GM19455 (cell line): Measurements from ENCODE around the gene ENPP5.
"Not testable (repeated sequence)": the region's sequence is repeated elsewhere in the genome, so short reads cannot be mapped to it uniquely, and the experiment has no call there.

Source experiments
- ATAC-seq: cut with Tn5 transposase; IDR thresholded peaks from one replicate; pipeline ENCODE4 v1.9.1; 2021; ENCODE audit not compliant: unreplicated experiment

Gene ENPP5

DNA sequence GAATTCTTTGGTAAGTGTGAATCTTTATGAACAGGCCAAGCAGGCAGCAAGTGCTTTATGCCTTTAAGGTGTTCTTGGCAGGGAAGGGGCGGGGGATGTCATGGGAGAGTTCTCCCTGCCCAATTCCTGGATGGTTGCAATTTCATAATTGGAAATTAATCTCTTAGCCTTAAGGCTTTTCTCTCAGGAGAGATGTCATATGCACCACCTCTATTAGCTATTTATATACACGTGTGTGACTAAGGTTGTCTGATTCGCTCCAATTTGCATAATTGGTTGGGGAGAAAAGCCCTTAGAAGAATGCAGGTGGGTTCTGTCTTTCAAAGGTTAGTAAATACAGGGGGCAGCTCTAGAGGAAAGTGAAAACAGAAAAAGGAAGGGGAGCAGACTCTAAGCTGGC is 5.2 kb upstream of the ENPP5 start:
- ATAC-seq, result peak; percentile 40

DNA sequence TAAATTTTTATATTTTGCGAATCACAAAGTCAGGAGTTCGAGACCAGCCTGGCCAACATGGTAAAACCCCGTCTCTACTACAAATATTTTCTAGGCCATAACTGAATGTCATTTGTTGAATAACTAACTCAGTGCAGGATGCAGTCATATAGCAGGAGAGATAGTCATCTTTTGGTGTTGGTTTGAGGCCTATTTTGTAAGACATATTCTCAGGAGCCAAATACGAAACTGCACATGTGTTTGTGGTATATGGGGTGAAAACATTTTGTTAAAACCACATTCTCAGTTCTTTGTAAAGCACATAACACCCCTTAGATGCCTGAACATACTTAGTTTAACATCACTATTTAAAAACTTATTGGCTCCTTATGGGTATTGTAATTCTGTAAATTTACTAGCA is 4.7 kb upstream of the ENPP5 start:
- peak; percentile 78 for ATAC-seq

DNA sequence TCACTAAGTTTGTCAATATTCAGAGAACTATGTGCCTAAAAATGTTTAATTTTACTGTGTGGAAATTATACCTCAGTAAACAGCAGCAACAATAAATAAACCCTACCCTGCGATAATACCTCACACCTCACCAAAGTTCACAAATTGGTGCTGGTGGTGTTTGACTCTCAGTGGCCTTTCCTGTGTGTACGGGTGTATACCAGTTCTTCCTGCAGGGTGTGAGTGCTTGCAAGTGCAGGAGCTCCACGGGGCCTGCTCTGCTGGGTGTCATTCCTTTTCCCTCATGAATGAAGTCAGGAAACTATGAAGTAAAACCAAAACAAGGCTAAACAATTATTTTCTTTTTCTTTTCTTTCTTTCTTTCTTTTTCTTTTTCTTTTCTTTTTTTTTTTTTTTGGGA is 4.1 kb upstream of the ENPP5 start:
- ATAC-seq, result no peak

DNA sequence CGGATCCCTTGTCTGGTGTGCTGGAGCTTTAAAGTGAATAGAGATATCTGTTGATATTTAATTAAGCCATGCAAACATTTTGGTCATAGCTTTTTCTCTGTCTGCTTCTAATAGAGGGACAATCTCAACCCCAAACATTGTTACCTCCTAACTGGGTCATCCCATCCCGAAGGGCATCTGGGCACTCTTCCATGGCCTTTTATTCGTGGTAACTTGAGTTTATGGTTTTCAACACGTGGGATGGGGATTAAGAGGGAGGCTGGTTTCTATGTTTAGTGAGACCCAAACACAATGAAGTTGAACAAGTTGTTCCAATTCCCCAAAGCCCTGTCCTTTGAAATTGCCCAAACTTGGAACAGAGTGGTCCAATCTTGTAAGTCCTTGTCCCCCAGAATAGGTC is 1.4 kb upstream of the ENPP5 start:
- ATAC-seq, result no peak

DNA sequence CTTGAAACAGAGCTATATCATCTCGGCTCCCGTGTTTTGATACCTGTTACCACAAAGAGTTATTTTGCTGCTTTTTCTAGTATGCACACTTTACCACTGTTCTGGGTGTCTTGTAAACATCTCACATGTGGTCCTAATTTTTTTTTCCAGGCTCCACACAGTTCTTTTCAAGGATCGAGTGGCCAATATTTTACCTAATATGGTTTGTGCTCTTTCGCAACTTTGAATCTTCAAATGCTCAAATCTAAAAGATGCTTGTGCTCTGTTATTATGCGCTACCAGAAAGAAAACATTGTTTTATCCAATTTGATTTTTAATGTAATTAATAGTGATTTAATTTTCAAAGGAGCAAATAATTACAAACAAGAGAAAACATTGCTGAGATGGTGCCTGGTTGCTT is 10.7 kb downstream of the ENPP5 start:
- no peak for ATAC-seq

DNA sequence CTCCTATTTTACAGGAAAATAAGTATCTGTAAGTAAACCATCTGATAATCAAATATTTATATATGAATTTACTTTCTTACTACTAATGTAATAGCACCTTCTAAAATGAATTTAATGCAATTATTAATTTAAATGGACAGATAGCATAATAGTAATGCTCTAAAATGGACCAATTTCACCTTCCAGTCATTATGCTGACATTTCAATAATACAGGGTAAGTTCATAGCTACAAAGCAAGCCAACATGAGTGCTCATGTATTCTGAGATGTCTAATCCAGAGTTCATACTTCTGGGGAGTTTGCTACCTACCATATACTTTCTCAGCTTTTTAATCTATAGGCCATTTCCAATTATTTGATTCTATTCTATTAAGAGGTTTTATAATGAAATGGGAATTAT is 11.6 kb downstream of the ENPP5 start:
- ATAC-seq, result no peak

DNA sequence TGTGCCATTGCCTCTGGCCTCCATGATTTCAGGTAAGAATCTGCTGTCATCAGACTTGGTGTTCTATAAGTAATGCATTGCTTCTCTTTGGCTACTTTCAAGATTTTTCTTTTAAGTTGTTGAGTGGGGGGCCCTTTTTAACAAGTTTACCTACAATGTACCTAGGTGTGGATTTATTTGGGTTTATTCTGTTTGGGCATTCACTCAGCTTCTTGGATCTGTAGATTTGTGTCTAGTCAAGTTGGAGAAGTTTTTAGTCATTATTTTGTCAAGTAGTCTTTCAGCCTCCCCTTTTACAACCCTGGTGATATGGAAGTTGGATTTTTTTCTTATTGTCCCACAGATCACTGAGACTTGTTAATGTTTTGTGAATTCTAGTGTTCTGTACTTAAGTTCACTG is 14.1 kb downstream of the ENPP5 start:
- ATAC-seq, result no peak

DNA sequence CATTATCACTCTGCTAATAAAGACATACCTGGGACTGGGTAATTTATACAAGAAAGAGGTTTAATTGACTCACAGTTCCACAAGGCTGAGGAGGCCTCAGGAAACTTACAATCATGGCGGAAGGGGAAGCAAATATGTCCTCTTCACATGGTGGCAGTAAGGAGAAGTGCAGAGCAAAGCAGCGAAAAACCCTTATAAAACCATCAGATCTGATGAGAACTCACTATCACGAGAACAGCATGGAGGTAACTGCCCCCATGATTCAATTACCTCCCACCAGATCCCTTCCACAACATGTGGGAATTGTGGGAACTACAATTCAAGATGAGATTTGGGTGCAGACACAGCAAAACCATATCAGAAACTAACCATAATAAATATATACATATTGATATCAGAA is 21.7 kb downstream of the ENPP5 start:
- not testable (repeated sequence) for ATAC-seq

DNA sequence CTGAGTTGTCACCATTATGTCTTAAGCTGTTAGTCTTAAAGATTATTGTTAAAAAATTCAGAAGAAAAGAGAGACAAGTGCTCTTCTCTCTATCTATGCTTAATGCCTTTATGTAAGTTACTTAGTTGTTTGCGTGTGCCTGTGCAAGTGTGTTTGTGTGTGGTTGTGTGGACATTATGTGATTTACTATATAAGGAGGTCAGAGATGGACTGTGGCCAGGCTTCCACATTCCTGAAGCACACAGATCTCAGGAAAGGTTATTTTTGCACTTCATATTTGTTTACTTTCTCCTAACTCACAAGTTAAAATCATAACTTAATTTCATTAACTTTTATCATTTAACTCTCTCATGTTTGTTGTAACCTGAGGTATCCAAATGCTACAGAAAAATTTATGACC is 26.5 kb downstream of the ENPP5 start:
- no peak for ATAC-seq

DNA sequence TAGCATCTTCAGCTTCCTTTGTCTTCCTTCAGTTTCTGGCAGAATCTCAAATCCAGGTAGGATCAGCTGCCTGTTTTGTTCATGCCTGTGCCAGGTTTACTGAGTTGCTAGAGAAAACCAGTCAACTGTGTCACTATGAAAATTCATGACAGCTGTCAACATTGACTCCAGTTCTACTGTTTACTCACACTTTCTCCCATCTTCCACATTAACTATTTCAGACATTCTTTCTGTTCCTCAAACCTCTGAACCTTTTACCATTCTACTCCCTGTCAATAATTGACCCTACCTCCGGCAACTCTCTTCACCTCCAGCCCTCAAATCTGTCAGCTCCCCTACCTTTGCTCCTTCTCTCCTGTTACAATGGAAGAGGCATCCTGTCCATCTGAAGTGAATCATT is 32.5 kb downstream of the ENPP5 start:
- peak; percentile 71 for ATAC-seq

DNA sequence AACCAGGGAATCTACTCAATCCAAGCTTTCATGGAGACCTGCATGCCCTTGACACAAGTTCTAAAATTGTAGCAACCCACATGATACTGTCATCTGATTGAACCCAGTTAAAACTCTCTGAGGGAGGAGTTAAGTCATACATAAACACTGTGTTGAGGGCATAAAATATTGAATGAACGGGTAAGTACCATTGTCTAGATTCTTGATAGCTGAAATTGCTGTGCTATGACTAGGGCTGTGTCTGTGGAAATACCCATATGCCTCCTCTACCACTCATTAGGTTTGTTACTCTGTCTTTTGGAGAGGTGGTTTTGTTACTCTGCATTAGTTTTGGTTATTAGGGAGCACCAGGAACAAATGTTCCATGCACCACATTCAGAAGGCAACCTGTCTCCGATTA is 33.4 kb downstream of the ENPP5 start:
- ATAC-seq, result no peak

DNA sequence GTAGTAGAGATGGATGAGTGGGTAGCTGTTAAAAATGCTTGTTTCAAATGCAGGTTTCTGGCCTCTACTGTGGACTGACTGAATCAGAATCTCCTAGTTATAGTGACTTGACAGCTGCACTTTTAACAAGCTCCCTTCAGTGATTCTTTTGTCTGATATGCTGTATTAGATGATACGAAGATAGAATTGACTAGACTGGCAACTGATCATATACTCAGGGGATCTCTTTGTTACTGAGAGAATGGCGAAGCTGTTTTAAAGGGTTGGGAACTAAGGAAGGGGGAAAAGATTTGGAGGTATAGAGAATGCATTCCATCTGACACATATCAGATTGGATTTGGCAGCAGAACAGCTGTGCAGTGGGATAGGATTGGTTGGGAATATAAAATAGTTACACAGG is 33.9 kb downstream of the ENPP5 start:
- no peak for ATAC-seq

DNA sequence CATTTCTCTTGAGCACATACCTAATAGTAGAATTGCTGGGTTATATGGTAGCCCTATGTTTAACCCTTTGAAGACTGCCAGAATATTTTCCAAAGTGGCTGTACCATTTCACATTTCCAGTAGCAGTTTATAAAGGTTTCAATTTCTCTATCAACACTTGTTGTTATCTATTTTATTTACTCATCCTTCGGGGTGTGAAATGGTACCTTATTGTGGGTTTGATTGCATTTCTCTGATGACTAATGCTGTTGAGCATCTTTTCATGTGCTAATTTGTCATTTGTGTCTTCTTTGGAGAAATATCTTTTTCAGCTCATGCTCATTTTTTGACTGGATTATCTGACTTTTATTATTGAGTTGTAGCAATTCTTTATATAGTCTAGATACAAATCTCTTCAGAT is 35.6 kb downstream of the ENPP5 start:
- ATAC-seq, result no peak

DNA sequence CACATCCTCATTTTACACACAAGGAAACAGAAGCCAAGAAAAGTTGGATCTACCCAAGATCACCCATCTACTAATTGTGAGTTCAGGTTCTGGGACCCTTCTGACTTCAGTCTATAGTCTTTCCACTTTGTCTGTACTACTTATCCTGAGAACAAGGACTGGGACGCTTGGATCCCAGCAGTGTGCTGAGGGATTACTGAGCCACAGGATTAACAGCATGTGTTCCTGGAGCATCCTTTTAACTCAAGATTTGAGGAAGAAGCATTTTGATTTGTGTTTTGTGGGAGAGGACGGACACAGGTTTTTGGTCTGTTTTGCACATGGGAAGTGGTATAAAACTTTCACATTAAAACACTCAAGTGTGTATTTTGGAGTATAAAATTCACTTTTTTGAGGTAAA is 36.6 kb downstream of the ENPP5 start:
- no peak for ATAC-seq

DNA sequence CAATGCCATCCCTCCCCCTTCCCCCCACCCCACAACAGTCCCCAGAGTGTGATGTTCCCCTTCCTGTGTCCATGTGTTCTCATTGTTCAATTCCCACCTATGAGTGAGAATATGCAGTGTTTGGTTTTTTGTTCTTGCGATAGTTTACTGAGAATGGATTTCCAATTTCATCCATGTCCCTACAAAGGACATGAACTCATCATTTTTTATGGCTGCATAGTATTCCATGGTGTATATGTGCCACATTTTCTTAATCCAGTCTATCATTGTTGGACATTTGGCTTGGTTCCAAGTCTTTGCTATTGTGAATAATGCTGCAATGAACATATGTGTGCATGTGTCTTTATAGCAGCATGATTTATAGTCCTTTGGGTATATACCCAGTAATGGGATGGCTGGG is 39.5 kb downstream of the ENPP5 start:
- not testable (repeated sequence) for ATAC-seq

DNA sequence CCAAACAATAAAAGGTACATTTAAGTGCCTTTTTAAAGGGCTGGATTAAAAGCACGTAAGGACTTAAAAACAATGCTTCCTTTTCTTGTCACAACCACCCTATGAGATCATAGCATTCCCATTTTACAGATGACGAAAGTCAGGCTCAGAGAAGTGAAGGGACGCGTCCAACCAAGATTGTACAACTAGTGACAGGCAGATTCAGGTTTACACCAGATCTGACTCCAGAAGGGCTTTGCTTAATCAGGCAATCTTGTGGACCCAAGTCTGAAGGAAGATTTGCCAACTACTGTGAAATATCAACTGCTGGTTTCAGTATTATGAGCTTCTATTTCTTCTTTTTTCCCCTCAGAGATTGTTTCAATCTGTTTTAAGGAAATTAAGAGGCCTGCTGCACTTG is 40.1 kb downstream of the ENPP5 start:
- ATAC-seq, result no peak

DNA sequence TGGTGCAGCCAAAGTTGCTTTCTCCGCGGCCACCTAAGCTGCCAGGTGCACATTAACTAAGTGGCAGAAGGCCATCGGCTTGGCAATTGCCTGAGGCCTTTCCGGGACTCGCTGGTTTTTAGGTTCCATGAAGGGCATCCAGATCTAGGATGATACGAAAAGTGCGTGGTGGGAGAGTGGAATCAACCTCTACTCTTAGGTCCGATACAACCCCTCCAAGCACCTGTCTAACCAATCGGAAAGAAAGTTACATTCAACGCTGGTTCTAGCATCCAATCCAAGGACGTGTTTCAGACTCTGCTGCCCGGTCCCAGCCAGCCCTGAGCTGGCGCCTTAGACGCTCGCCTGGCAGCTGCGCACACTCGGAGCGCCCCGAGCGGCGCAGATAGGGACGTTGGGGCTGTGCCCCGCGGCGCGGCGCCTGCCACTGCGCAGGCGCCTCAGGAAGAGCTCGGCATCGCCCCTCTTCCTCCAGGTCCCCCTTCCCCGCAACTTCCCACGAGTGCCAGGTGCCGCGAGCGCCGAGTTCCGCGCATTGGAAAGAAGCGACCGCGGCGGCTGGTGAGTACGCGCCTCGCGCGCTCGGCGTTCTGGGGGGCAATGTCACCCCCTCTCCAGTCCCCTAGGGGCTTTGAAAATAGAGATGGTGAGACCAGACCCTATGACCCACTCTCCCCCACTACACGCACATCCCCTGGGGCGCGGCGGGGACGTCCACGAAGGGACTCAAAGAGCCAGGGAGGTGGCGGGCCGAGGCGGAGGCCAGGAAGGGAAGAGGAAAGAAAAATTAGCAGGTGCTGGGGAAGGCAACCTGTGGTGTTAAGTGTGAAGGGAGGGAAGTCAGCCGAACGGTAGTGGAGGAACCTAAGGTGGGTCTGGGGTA is 40.9 kb downstream of the ENPP5 start, which contains the start of gene ENPP4:
ENPP4 (plus strand) TSS at position 361 of the 883 bp plus-strand sequence. CDS start 9,595 bp downstream, outside the sequence.
- peak; percentile 98 for ATAC-seq

DNA sequence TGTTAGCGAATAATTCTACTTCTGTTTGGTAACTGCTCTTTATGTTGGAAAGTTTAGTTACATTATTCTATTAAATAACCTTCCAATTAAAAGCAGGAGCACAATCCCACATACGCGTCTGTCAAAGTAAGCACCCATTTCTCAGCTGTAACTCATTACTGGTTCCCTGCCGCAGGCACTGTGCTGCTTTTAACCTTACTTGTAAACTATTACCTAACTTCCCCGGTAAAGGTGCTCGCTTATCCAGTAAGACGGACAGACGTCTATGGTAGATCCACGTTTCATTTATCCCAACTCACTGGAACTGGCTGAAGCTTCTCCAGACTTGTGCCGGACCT is 41.5 kb downstream of the ENPP5 start:
- peak; percentile 13 for ATAC-seq

DNA sequence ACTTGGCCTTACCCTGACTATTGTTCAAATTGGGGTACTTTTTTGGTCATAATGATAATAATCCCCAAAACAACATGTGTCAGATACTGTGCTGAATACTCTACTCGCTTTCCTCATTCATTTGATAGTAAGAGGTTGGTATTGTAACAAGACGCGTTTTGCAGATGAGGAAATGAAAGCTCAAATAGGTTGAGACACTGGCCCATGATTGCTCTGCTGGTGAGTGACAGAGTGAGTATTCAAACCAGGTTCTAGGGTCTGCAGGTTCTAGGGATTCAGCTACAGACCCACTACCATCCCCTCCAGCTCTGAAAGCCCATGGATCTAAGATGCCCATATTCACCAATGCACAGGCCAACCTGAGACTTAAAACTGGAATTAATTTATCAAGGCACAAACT is 42.3 kb downstream of the ENPP5 start:
- ATAC-seq, result peak; percentile 30

DNA sequence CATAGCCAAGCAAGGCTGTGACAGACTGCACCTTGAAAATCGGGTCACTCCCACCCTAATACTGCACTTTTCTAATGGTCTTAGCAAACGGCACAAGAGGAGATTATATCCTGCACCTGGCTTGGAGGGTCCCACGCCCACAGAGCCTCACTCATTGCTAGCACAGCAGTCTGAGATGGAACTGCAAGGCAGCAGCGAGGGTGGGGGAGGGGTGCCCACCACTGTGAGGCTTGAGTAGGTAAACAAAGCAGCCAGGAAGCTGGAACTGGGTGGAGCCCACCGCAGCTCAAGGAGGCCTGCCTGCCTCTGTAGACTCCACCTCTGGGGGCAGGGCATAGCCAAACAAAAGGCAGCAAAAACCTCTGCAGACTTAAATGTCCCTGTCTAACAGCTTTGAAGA is 51.1 kb downstream of the ENPP5 start:
- ATAC-seq, result not testable (repeated sequence)

DNA sequence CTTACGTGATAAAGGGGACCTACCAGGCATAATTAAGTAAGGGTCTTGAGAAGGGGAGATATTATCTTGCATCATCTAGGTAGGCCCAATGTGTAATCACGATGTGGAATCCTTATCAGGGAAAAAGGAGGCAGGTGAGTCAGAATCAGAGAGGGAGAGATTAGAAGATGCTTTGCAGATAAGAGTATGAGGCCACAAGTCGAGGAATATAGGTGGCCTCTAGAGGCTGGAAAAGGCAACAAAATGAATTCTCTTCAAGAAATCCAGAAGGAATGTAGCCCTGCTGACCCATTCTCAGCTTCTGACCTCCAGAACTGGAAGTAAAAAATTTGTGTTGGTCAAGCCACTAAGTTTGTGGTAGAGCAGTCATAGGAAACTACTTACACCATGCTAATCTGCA is 51.9 kb downstream of the ENPP5 start:
- ATAC-seq, result no peak

DNA sequence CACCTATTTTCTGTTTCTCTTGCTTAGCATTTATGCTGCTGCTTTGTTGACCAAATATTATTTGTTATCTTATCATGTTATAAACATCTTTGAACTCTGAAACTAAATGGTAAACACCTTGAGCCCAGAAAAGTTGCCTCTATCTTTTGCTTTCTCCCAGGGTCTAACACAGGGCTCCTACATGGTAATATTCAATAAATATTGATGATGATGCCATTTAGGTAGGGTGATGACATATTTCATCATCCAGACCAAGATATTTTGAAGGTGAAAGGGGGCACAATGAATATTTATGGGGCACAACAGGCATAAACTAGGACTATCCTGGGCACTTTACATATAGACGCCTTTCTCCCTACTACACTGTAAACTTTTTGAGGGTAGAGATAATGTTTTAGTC is 52.6 kb downstream of the ENPP5 start:
- ATAC-seq, result no peak

DNA sequence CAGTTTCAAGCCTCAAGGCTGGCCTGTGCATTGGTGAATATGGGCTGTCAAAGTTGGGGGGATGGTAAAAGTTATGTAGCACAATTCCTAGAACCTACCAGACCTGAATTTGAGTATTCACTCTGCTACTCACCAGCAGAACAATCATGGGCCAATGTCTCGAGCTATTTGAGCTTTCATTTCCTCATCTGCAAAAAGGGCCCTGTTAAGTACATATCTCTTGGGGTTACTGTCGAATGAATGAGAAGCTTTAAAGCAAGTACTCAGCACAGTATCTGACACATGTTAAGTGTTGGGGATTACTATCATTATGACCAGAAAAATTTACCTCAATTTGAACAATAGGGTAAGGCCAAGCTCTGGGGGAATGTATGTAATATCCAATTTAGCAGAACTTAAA is 54.5 kb downstream of the ENPP5 start:
- ATAC-seq, result no peak
